GM21619 (cell line): ENCODE results near the gene STXBP6.
"Not testable (repeated sequence)": the region's sequence is repeated elsewhere in the genome, so short reads cannot be mapped to it uniquely, and the experiment has no call there.

Experiments used
- ATAC-seq: cut with Tn5 transposase; IDR thresholded peaks from one replicate; pipeline ENCODE4 v1.9.1; 2021; ENCODE audit not compliant: unreplicated experiment

STXBP6 gene

GRCh38 chr14:24958271-24958670 is 91.7 kb downstream of the STXBP6 start:
- ATAC-seq = no peak

GRCh38 chr14:24957814-24958213 is 92.1 kb downstream of the STXBP6 start:
- ATAC-seq = no peak

- no peak for ATAC-seq
Observed at GRCh38 chr14:24956104-24956503, 93.8 kb downstream of the STXBP6 start.

- no peak for ATAC-seq
Observed at GRCh38 chr14:24954700-24955037, 95.3 kb downstream of the STXBP6 start.

- ATAC-seq = no peak
Observed at GRCh38 chr14:24954037-24954699, 95.8 kb downstream of the STXBP6 start.

- ATAC-seq = no peak
Observed at GRCh38 chr14:24952851-24953666, 96.9 kb downstream of the STXBP6 start.

- no peak for ATAC-seq
Observed at GRCh38 chr14:24948261-24948847, 101.6 kb downstream of the STXBP6 start.

- no peak for ATAC-seq
Observed at GRCh38 chr14:24947131-24947530, 102.8 kb downstream of the STXBP6 start.

GRCh38 chr14:24944800-24945199 is 105.1 kb downstream of the STXBP6 start:
- ATAC-seq = no peak

- ATAC-seq = no peak
Observed at GRCh38 chr14:24943024-24943423, 106.9 kb downstream of the STXBP6 start.

- peak; percentile 54 for ATAC-seq
Observed at GRCh38 chr14:24941719-24942118, 108.2 kb downstream of the STXBP6 start.

GRCh38 chr14:24940213-24940783 is 109.6 kb downstream of the STXBP6 start:
- no peak for ATAC-seq

GRCh38 chr14:24938593-24938992 is 111.4 kb downstream of the STXBP6 start:
- ATAC-seq = no peak

- no peak for ATAC-seq
Observed at GRCh38 chr14:24937300-24937699, 112.6 kb downstream of the STXBP6 start.

GRCh38 chr14:24936773-24937172 is 113.2 kb downstream of the STXBP6 start:
- ATAC-seq = not testable (repeated sequence)

- no peak for ATAC-seq
Observed at GRCh38 chr14:24935796-24936195, 114.2 kb downstream of the STXBP6 start.

GRCh38 chr14:24928386-24928900 is 121.5 kb downstream of the STXBP6 start:
- ATAC-seq = no peak

GRCh38 chr14:24927809-24928208 is 122.1 kb downstream of the STXBP6 start:
- no peak for ATAC-seq

GRCh38 chr14:24925771-24926374 is 124.1 kb downstream of the STXBP6 start:
- ATAC-seq = no peak

GRCh38 chr14:24924544-24924943 is 125.4 kb downstream of the STXBP6 start:
- peak; percentile 65 for ATAC-seq

GRCh38 chr14:24921903-24922302 is 128.0 kb downstream of the STXBP6 start:
- ATAC-seq = no peak
